ENCODE data around the gene PAPOLA. TPM values are rescaled to one million over a fixed set of nuclear protein-coding genes. Genes with fewer than 3 reads are reported as not detected.
A peak's percentile ranks its signal among the peaks of the same experiment; 100 is the strongest.

The PAPOLA gene
- total and polyA plus RNA-seq, 2 experiments from 2014 or later = 97.7 to 151 TPM

DNA sequence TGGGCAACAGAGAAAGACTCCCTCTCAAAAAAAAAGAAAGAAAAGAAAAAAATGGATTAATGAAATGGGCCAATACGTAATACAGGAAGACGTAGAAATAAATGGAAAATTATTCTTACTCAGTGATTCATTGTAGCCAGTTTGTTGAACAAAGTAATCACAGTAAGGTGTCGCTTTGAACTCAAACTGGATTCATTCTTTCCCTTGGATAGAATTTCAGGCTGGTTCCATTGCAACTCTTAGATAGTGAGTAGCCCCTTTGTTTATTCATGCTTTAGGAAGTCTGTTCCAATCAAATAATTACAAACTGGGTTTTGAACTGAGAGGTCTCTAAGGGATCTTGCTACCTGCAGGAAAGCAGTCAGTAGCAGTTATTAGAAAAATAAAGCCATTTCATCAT, 42.3 kb upstream of the PAPOLA start:
- Histone ChIP-seq H3K36me3 (replicated peaks; ENCODE audit: insufficient read depth, low read depth) (no peaks in the 10 kb centered on the region), H3K79me2 (no peaks in the 10 kb centered on the region)
- WGBS (ENCODE audit: low lambda C conversion rate, missing lambda C conversion rate) = 94% methylated on average over 3 of the region's 3 CpGs

DNA sequence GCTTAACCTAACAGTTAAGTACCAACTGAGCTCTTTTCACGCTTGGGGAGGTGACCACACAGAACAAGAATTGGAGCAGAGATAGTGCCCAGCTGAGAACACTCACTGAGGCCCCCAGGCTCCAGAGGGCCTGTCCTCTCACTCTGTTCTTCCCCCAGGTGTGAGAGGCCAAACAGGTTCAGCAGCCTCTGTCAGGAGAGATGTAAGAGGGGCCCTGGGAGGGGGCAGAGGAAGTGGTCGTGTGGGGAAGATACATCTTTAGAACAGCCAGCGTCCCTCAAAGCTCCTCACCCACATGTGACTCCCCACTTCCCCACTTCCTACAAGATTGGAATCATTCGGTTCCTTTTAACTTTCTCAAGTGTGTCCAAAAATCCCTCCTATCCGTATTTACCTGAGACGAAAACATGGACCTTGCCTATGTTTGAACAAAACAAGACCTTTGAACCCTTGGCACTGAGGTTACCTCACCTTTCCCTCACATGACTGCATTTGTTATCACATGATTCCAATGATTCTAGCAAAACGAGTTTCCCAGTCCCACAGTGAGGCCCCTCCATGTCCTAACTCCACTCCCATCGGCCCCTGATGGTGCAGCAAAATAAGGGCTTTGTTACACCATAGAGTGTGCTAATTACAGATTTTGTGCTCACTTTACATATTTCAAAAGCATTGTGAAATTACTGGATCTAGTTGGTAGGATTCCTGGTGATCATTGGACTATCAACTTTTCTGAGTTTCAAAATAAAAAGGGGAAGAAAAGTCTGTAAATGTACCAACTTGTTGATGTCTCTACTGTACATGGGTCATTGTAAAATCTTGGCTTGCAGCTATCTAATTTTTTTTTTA, 40.0 kb upstream of the PAPOLA start:
- no peaks in the 10 kb centered on the region for H4K20me1 ChIP-seq (ENCODE audit: insufficient read depth, poor library complexity, severe bottlenecking)
- H3K4me2 ChIP-seq = peak overlapping the region; percentile 25
- no peaks in the 10 kb centered on the region for H3K27me3 ChIP-seq
- DNase-seq (ENCODE audit: low spot score) = peak; percentile 83
- peak overlapping the region; percentile 97 for H3K27ac ChIP-seq
- no peak for TF ChIP-seq EZH2 (IDR thresholded peaks at IDR 0.05; ENCODE audit: borderline replicate concordance)
- TF ChIP-seq, protein P1, sequence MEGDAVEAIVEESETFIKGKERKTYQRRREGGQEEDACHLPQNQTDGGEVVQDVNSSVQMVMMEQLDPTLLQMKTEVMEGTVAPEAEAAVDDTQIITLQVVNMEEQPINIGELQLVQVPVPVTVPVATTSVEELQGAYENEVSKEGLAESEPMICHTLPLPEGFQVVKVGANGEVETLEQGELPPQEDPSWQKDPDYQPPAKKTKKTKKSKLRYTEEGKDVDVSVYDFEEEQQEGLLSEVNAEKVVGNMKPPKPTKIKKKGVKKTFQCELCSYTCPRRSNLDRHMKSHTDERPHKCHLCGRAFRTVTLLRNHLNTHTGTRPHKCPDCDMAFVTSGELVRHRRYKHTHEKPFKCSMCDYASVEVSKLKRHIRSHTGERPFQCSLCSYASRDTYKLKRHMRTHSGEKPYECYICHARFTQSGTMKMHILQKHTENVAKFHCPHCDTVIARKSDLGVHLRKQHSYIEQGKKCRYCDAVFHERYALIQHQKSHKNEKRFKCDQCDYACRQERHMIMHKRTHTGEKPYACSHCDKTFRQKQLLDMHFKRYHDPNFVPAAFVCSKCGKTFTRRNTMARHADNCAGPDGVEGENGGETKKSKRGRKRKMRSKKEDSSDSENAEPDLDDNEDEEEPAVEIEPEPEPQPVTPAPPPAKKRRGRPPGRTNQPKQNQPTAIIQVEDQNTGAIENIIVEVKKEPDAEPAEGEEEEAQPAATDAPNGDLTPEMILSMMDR (IDR thresholded peaks at IDR 0.05; ENCODE audit: poor library complexity) = no peak
- H3K4me3 ChIP-seq = no peak overlapping the region
- WGBS (ENCODE audit: low lambda C conversion rate, missing lambda C conversion rate) = 35% methylated on average over 8 of the region's 8 CpGs
- H3K79me2 ChIP-seq = no peaks in the 10 kb centered on the region
- H3K9me2 ChIP-seq (replicated peaks; ENCODE audit: insufficient read depth) = no peaks in the 10 kb centered on the region
- H3K4me1 ChIP-seq (ENCODE audit: insufficient read depth) = peaks cover 16% of the 10 kb centered on the region
- H2AFZ ChIP-seq = no peak overlapping the region
- no peaks in the 10 kb centered on the region for H3K36me3 ChIP-seq (replicated peaks; ENCODE audit: insufficient read depth, low read depth)
- no peaks in the 10 kb centered on the region for H3K9me3 ChIP-seq (ENCODE audit: low read depth)

More for the DNA sequence above, 42.3 kb upstream of the PAPOLA start:
- TF ChIP-seq, protein P1 (IDR thresholded peaks at IDR 0.05; ENCODE audit: poor library complexity) = no peak
- TF ChIP-seq EZH2phosphoT487 (IDR thresholded peaks at IDR 0.05; ENCODE audit: low read depth, severe bottlenecking, unreplicated experiment) (no peak), EZH2 (IDR thresholded peaks at IDR 0.05; ENCODE audit: borderline replicate concordance) (no peak)
- no peaks in the 10 kb centered on the region for H3K9me2 ChIP-seq (replicated peaks; ENCODE audit: insufficient read depth)
- no peaks in the 10 kb centered on the region for H4K20me1 ChIP-seq (ENCODE audit: insufficient read depth, poor library complexity, severe bottlenecking)
- DNase-seq (ENCODE audit: low spot score) = no peak
- H3K9me3 ChIP-seq (ENCODE audit: low read depth) = no peaks in the 10 kb centered on the region
- H2AFZ ChIP-seq = no peak overlapping the region
- H3K27me3 ChIP-seq = no peaks in the 10 kb centered on the region
- H3K4me3 ChIP-seq = no peak overlapping the region
- no peak overlapping the region for H3K4me2 ChIP-seq
- H3K4me1 ChIP-seq (ENCODE audit: insufficient read depth) = peaks cover 13% of the 10 kb centered on the region
- no peak overlapping the region for H3K27ac ChIP-seq

DNA sequence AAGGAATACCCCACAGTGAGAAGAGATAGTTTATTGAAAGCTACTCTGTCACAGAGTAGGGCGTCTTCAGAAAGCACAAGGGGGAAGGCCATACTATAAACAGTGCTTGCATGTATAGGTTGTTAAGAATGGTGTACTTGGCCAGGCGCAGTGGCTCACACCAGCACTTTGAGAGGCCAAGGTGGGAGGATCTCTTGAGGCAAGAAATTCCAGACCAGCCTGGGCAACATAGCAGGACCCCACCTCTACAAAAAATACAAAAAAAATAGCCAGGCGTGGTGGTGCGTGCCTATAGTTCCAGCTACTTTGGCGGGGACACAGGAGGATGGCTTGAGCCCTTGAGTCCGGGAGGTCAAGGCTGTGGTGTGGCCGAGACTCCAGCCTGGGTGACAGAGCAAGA, 38.0 kb upstream of the PAPOLA start:
- Histone ChIP-seq H2AFZ (no peak overlapping the region), H3K9me2 (replicated peaks; ENCODE audit: insufficient read depth) (no peaks in the 10 kb centered on the region), H3K79me2 (no peaks in the 10 kb centered on the region), H3K4me3 (no peak overlapping the region), H3K27me3 (no peaks in the 10 kb centered on the region), H3K4me1 (ENCODE audit: insufficient read depth) (peaks cover 21% of the 10 kb centered on the region), H3K27ac (no peak overlapping the region), H3K36me3 (replicated peaks; ENCODE audit: insufficient read depth, low read depth) (no peaks in the 10 kb centered on the region), H4K20me1 (ENCODE audit: insufficient read depth, poor library complexity, severe bottlenecking) (no peaks in the 10 kb centered on the region), H3K4me2 (no peak overlapping the region), H3K9me3 (ENCODE audit: low read depth) (no peaks in the 10 kb centered on the region)
- 89% methylated on average over 7 of the region's 7 CpGs for WGBS (ENCODE audit: low lambda C conversion rate, missing lambda C conversion rate)
- no peak for DNase-seq (ENCODE audit: low spot score)
- TF ChIP-seq EZH2phosphoT487 (IDR thresholded peaks at IDR 0.05; ENCODE audit: low read depth, severe bottlenecking, unreplicated experiment) (no peak), EZH2 (IDR thresholded peaks at IDR 0.05; ENCODE audit: borderline replicate concordance) (no peak)
- TF ChIP-seq, protein P1 (IDR thresholded peaks at IDR 0.05; ENCODE audit: poor library complexity) = no peak
